Lower lobe of right lung (tissue), 2 donors: Measurements from ENCODE around the gene MYO1E. TPM values are rescaled to one million over a fixed set of nuclear protein-coding genes. Genes with fewer than 3 reads are reported as not detected.

ENCODE experiments used
- ATAC-seq, 2 donors: fragments of 200-7000 bp; cut with Tn5 transposase; one replicate each; pipeline ENCODE4 v1.9.1; 2020 to 2022; ENCODE audit warnings: mild to moderate bottlenecking in 2 of 2, moderate library complexity in 2 of 2
- DNase-seq: peaks from one replicate; pipeline ENCODE4 v3.0.0-alpha.2; 2020
- H3K27ac ChIP-seq: fragments of 200-600 bp; one replicate; pipeline ENCODE4 v1.8.0; 2022
- H3K27me3 ChIP-seq: fragments of 200-600 bp; one replicate; pipeline ENCODE4 v1.8.0; 2022; ENCODE audit warnings: low read depth
- H3K36me3 ChIP-seq: fragments of 200-600 bp; one replicate; pipeline ENCODE4 v1.8.0; 2022; ENCODE audit warnings: mild to moderate bottlenecking
- H3K4me1 ChIP-seq: fragments of 200-600 bp; one replicate; pipeline ENCODE4 v1.8.0; 2022
- H3K4me3 ChIP-seq: fragments of 200-600 bp; one replicate; pipeline ENCODE4 v1.8.0; 2022; ENCODE audit warnings: mild to moderate bottlenecking
- H3K9me3 ChIP-seq: fragments of 200-600 bp; one replicate; pipeline ENCODE4 v1.8.0; 2022
- CTCF ChIP-seq: fragments of 200-600 bp; IDR thresholded peaks from one replicate; pipeline ENCODE4 v1.8.0; 2022; ENCODE audit warnings: antibody characterized with exemption, mild to moderate bottlenecking
- intact Hi-C: fragments of 100-400 bp; cut with DNase I; formaldehyde crosslinking; loops from one replicate; pipeline ENCODE4 v1.11.0; 2022
- total RNA-seq: library from RNA; stranded (reverse); fragmentation: NEBNext Ultra II Directional; extraction: Animal tissue kit (Norgen Biotek cat#: 25700); gene quantifications from one replicate; pipeline ENCODE4 v1.2.1, GENCODE V29; 2021
- donor health status: DM: no; HTN: yes; CAD: no; lungs with severe emphysema.

Gene MYO1E
- total RNA-seq, 1 donor from 2014 or later, result 59.4 TPM

- ATAC-seq, result peak; percentile 96 to 97
- intact Hi-C loops, result no loop called here
- H3K4me3 ChIP-seq, result peak overlapping the region; percentile 19
Measured at GRCh38 chr15:59299929-59300617, 72.6 kb downstream of the MYO1E start.

DNA sequence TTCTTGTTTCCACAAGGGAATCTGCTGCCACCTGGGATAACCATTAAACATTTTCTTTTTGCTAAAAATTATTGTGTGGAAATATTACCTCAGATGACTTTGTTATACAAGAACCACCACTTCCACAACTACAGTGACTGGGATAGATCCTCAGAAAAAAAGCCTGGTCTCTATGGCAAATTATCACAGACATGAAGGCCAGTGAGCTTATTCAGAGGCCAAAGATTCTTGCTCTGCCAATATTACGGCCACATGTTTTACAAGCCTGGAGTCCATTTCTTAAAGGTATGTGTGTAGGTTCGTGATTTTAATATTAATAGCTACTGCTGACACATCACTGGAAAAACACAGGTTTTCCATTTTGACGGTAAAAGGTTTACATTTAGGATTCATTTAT is 73.8 kb downstream of the MYO1E start:
- no peak overlapping the region for H3K27ac ChIP-seq
- H3K27me3 ChIP-seq, result no peaks in the 10 kb centered on the region
- ATAC-seq (no peak), DNase-seq (no peak)
- H3K9me3 ChIP-seq, result no peaks in the 10 kb centered on the region
- no peak for TF ChIP-seq CTCF
- H3K4me1 ChIP-seq, result peaks cover 36% of the 10 kb centered on the region
- intact Hi-C loops, result no loop called here
- H3K36me3 ChIP-seq, result no peaks in the 10 kb centered on the region
- no peak overlapping the region for H3K4me3 ChIP-seq

More at GRCh38 chr15:59299929-59300617, 72.6 kb downstream of the MYO1E start:
- Histone ChIP-seq H3K36me3 (no peaks in the 10 kb centered on the region), H3K27me3 (no peaks in the 10 kb centered on the region), H3K27ac (peak overlapping the region; percentile 58), H3K4me1 (peaks cover 40% of the 10 kb centered on the region), H3K9me3 (no peaks in the 10 kb centered on the region)
- peak; percentile 81 for DNase-seq
- TF ChIP-seq CTCF, result no peak

- H3K9me3 ChIP-seq, result no peaks in the 10 kb centered on the region
- H3K27me3 ChIP-seq, result no peaks in the 10 kb centered on the region
- intact Hi-C loops, result no loop called here
- DNase-seq (no peak), ATAC-seq (no peak)
- peaks cover 36% of the 10 kb centered on the region for H3K4me1 ChIP-seq
- no peak for TF ChIP-seq CTCF
- H3K27ac ChIP-seq, result no peak overlapping the region
- no peaks in the 10 kb centered on the region for H3K36me3 ChIP-seq
- no peak overlapping the region for H3K4me3 ChIP-seq
Measured at GRCh38 chr15:59298225-59298853, 74.3 kb downstream of the MYO1E start.

- ATAC-seq (no peak), DNase-seq (no peak)
- peak overlapping the region; percentile 36 for H3K27ac ChIP-seq
- H3K27me3 ChIP-seq, result no peaks in the 10 kb centered on the region
- H3K36me3 ChIP-seq, result no peaks in the 10 kb centered on the region
- H3K4me3 ChIP-seq, result no peak overlapping the region
- H3K9me3 ChIP-seq, result no peaks in the 10 kb centered on the region
- TF ChIP-seq CTCF, result no peak
- peaks cover 36% of the 10 kb centered on the region for H3K4me1 ChIP-seq
- intact Hi-C loops, result no loop called here
Measured at GRCh38 chr15:59296181-59296617, 76.5 kb downstream of the MYO1E start.

- no peak for TF ChIP-seq CTCF
- no peaks in the 10 kb centered on the region for H3K27me3 ChIP-seq
- no peak overlapping the region for H3K27ac ChIP-seq
- intact Hi-C loops, result no loop called here
- DNase-seq (no peak), ATAC-seq (no peak)
- no peaks in the 10 kb centered on the region for H3K36me3 ChIP-seq
- peaks cover 30% of the 10 kb centered on the region for H3K4me1 ChIP-seq
- H3K4me3 ChIP-seq, result no peak overlapping the region
- H3K9me3 ChIP-seq, result no peaks in the 10 kb centered on the region
Measured at GRCh38 chr15:59295261-59296001, 77.2 kb downstream of the MYO1E start.
